Measurements from ENCODE around the gene BCL11A. TPM values are rescaled to one million over a fixed set of nuclear protein-coding genes. Genes with fewer than 3 reads are reported as not detected.
A peak's percentile ranks its signal among the peaks of the same experiment; 100 is the strongest.

BCL11A gene
- polyA plus RNA-seq, 1 donor (not counting 4 experiments of a cell fraction or from before 2014, with no cell fraction given), result 5.0 TPM

DNA sequence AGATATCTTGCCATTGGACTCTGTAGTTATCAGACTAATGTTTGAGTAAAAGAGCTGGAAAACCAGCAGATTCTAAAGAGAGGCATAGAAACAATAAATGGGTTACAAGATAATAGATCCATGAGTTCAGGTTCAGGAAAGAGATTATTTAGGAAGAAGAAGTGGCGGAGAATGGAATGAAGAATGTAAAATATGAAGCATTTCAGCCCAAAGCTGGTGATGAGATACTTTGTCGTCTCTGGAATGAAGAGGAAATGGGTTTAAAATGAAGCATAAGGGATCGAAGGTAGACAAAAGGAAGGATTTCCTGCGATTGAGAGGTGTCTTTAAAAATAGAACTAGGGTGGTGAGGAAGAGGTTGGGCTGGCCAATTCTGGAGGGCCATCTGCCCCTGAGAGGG is 36.6 kb downstream of the BCL11A start:
- Histone ChIP-seq H3K79me2 (ENCODE audit: control insufficient read depth, insufficient read depth, low read length) (peaks cover 2% of the 10 kb centered on the region), H3K9me3 (ENCODE audit: control insufficient read depth, low read depth, low read length) (no peaks in the 10 kb centered on the region)
- dilution Hi-C loops (cut with MboI; ENCODE audit: extremely low pct_ligation_motif_present, low sequenced_read_pairs), result no loop called here

DNA sequence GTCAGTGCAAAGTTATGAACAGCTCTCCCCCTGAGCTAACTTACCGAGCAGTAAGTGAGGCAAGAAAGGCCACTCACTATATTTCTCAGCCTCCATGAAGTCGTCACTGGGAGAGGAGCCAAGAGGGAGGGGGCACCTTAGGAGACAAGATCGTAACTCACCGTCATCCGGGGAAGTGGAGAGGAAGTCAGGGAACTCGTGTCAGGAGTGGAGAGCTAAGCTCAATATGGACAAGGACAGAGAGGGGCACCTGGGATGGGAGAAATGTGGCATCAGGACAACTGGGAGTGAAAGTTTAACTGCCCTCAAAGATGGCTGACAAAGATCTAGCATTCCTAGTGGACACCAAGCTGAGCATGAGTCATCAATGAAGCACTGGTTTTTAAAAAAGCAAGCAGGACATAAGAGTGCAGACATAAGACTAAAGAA is 37.1 kb downstream of the BCL11A start:
- FAIRE-seq (peak; percentile 82), DNase-seq (ENCODE audit: low read depth, low spot score) (no peak)
- Histone ChIP-seq H3K27me3 (ENCODE audit: control insufficient read depth, extremely low read depth, insufficient read depth, low read length) (no peaks in the 10 kb centered on the region), H2AFZ (ENCODE audit: control insufficient read depth, low read length) (peak overlapping the region; percentile 89), H3K4me2 (ENCODE audit: control insufficient read depth, extremely low read depth, insufficient read depth, low read depth, low read length) (peak overlapping the region; percentile 53), H3K79me2 (ENCODE audit: control insufficient read depth, insufficient read depth, low read length) (peaks cover 2% of the 10 kb centered on the region), H3K9me3 (ENCODE audit: control insufficient read depth, low read depth, low read length) (no peaks in the 10 kb centered on the region), H3K9me1 (ENCODE audit: control insufficient read depth, extremely low read depth, insufficient read depth, low read length) (no peaks in the 10 kb centered on the region), H3K4me1 (ENCODE audit: control insufficient read depth, extremely low read depth, insufficient read depth, low read length) (peaks cover 40% of the 10 kb centered on the region), H4K20me1 (ENCODE audit: control insufficient read depth, extremely low read depth, insufficient read depth, low read length) (no peaks in the 10 kb centered on the region), H3K4me3 (ENCODE audit: control insufficient read depth in 2 of 3, extremely low read depth in 1 of 3, insufficient read depth in 2 of 3, low read depth in 1 of 3, low read length in 3 of 3) (peak overlapping the region in 1 of 3 experiments; percentile 7), H3K36me3 (ENCODE audit: control insufficient read depth in 2 of 2, extremely low read depth in 1 of 2, insufficient read depth in 2 of 2, low read length in 2 of 2) (peaks cover 0 to 2% of the 10 kb centered on the region in 2 experiments), H3K9ac (ENCODE audit: control insufficient read depth, extremely low read depth, insufficient read depth, low read length) (no peak overlapping the region), H3K27ac (ENCODE audit: control insufficient read depth, insufficient read depth, low read length) (peak overlapping the region; percentile 37)
- no peak for TF ChIP-seq EZH2 (IDR thresholded peaks at IDR 0.05; ENCODE audit: low read length)
- TF ChIP-seq, protein P1, sequence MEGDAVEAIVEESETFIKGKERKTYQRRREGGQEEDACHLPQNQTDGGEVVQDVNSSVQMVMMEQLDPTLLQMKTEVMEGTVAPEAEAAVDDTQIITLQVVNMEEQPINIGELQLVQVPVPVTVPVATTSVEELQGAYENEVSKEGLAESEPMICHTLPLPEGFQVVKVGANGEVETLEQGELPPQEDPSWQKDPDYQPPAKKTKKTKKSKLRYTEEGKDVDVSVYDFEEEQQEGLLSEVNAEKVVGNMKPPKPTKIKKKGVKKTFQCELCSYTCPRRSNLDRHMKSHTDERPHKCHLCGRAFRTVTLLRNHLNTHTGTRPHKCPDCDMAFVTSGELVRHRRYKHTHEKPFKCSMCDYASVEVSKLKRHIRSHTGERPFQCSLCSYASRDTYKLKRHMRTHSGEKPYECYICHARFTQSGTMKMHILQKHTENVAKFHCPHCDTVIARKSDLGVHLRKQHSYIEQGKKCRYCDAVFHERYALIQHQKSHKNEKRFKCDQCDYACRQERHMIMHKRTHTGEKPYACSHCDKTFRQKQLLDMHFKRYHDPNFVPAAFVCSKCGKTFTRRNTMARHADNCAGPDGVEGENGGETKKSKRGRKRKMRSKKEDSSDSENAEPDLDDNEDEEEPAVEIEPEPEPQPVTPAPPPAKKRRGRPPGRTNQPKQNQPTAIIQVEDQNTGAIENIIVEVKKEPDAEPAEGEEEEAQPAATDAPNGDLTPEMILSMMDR (optimal IDR thresholded peaks at IDR 0.05 in 1 of 3, IDR thresholded peaks at IDR 0.05 in 1 of 3, conservative IDR thresholded peaks at IDR 0.05 in 1 of 3; ENCODE audit: extremely low read depth in 1 of 3, insufficient read depth in 2 of 3, low read length in 3 of 3), result no peak
- dilution Hi-C loops (cut with MboI; ENCODE audit: extremely low pct_ligation_motif_present, low sequenced_read_pairs), result no loop called here

More for the DNA sequence above, 36.6 kb downstream of the BCL11A start:
- no peaks in the 10 kb centered on the region for H3K27me3 ChIP-seq (ENCODE audit: control insufficient read depth, extremely low read depth, insufficient read depth, low read length)
- no peak overlapping the region for H3K4me3 ChIP-seq (ENCODE audit: control insufficient read depth in 2 of 3, extremely low read depth in 1 of 3, insufficient read depth in 2 of 3, low read depth in 1 of 3, low read length in 3 of 3)
- TF ChIP-seq, protein P1 (optimal IDR thresholded peaks at IDR 0.05 in 1 of 3, IDR thresholded peaks at IDR 0.05 in 1 of 3, conservative IDR thresholded peaks at IDR 0.05 in 1 of 3; ENCODE audit: extremely low read depth in 1 of 3, insufficient read depth in 2 of 3, low read length in 3 of 3), result no peak
- no peak for TF ChIP-seq EZH2 (IDR thresholded peaks at IDR 0.05; ENCODE audit: low read length)
- no peak overlapping the region for H3K9ac ChIP-seq (ENCODE audit: control insufficient read depth, extremely low read depth, insufficient read depth, low read length)
- peaks cover 0 to 2% of the 10 kb centered on the region in 2 experiments for H3K36me3 ChIP-seq (ENCODE audit: control insufficient read depth in 2 of 2, extremely low read depth in 1 of 2, insufficient read depth in 2 of 2, low read length in 2 of 2)
- H4K20me1 ChIP-seq (ENCODE audit: control insufficient read depth, extremely low read depth, insufficient read depth, low read length), result no peaks in the 10 kb centered on the region
- no peak overlapping the region for H3K4me2 ChIP-seq (ENCODE audit: control insufficient read depth, extremely low read depth, insufficient read depth, low read depth, low read length)
- DNase-seq (ENCODE audit: low read depth, low spot score) (no peak), FAIRE-seq (no peak)
- H3K4me1 ChIP-seq (ENCODE audit: control insufficient read depth, extremely low read depth, insufficient read depth, low read length), result peaks cover 40% of the 10 kb centered on the region
- H3K27ac ChIP-seq (ENCODE audit: control insufficient read depth, insufficient read depth, low read length), result no peak overlapping the region
- H3K9me1 ChIP-seq (ENCODE audit: control insufficient read depth, extremely low read depth, insufficient read depth, low read length), result no peaks in the 10 kb centered on the region
- no peak overlapping the region for H2AFZ ChIP-seq (ENCODE audit: control insufficient read depth, low read length)

Measured in keratinocyte (primary cell).